Hepatocyte (in vitro differentiated cells): ENCODE measurements around the gene DCAF4. TPM values are rescaled to one million over a fixed set of nuclear protein-coding genes. Genes with fewer than 3 reads are reported as not detected.

Experiments used
- DNase-seq: peaks from one replicate; pipeline ENCODE4 v3.0.0-alpha.2; 2016; ENCODE audit warnings: low spot score
- H2AFZ ChIP-seq: fragments of 200-600 bp; sonication (generic); 2 replicates; pipeline ENCODE4 v1.6.0; 2016; ENCODE audit warnings: antibody characterized with exemption, mild to moderate bottlenecking
- H3K27ac ChIP-seq: fragments of 200-600 bp; sonication (generic); 2 replicates; pipeline ENCODE4 v1.5.1; 2016; ENCODE audit warnings: mild to moderate bottlenecking
- H3K27me3 ChIP-seq: fragments of 200-600 bp; sonication (generic); 2 replicates; pipeline ENCODE4 v1.6.1; 2016
- H3K36me3 ChIP-seq: fragments of 200-600 bp; sonication (generic); replicated peaks from 2 replicates; pipeline ENCODE4 v1.5.1; 2016; ENCODE audit warnings: low read depth; ENCODE audit not compliant: insufficient read depth
- H3K4me1 ChIP-seq: fragments of 200-600 bp; sonication (generic); 2 replicates; pipeline ENCODE4 v1.5.1; 2016; ENCODE audit warnings: mild to moderate bottlenecking, moderate library complexity; ENCODE audit not compliant: insufficient read depth
- H3K4me2 ChIP-seq: fragments of 200-600 bp; sonication (generic); 2 replicates; pipeline ENCODE4 v1.6.0; 2016
- H3K4me3 ChIP-seq: fragments of 200-600 bp; sonication (generic); 2 replicates; pipeline ENCODE4 v1.5.1; 2016; ENCODE audit warnings: mild to moderate bottlenecking
- H3K79me2 ChIP-seq: fragments of 200-600 bp; sonication (generic); 2 replicates; pipeline ENCODE4 v1.6.0; 2017; ENCODE audit warnings: mild to moderate bottlenecking
- H3K9me2 ChIP-seq: fragments of 200-600 bp; sonication (generic); replicated peaks from 2 replicates; pipeline ENCODE4 v1.6.0; 2017; ENCODE audit warnings: mild to moderate bottlenecking; ENCODE audit not compliant: insufficient read depth
- H3K9me3 ChIP-seq: fragments of 200-600 bp; sonication (generic); 2 replicates; pipeline ENCODE4 v1.5.1; 2016; ENCODE audit warnings: low read depth, mild to moderate bottlenecking
- H4K20me1 ChIP-seq: fragments of 200-600 bp; sonication (generic); 2 replicates; pipeline ENCODE4 v1.6.0; 2016; ENCODE audit warnings: mild to moderate bottlenecking; ENCODE audit not compliant: insufficient read depth, poor library complexity, severe bottlenecking
- EZH2 ChIP-seq: fragments of 200-600 bp; sonication (generic); IDR thresholded peaks from 2 replicates; pipeline ENCODE4 v1.6.1; 2016; ENCODE audit warnings: antibody characterized with exemption, mild to moderate bottlenecking, borderline replicate concordance
- EZH2phosphoT487 ChIP-seq: fragments of 200-600 bp; sonication (generic); IDR thresholded peaks from one replicate; pipeline ENCODE4 v1.6.1; 2018; ENCODE audit warnings: antibody characterized with exemption, mild to moderate bottlenecking, low read depth, moderate library complexity; ENCODE audit not compliant: unreplicated experiment, severe bottlenecking
- WGBS: methylation state at CpG from one replicate; pipeline ENCODE4 v1.1.6; 2016; ENCODE audit warnings: low lambda C conversion rate; ENCODE audit errors: missing lambda C conversion rate; 5-methylcytosine and 5-hydroxymethylcytosine counted together
- polyA plus RNA-seq: library from polyadenylated mRNA; unstranded; fragments of >200 nt; fragmentation: Nextera tagmentation; extraction: Ambion mirVana; gene quantifications from 2 replicates; pipeline ENCODE4 v1.2.1, GENCODE V29; 2016
- total RNA-seq: library from RNA; depleted of rRNA; stranded (reverse); fragments of >200 nt; gene quantifications from 2 replicates; pipeline ENCODE4 v1.2.3, GENCODE V29; 2014
- TF ChIP-seq, protein P1 (sequence below): fragments of 200-600 bp; sonication (generic); IDR thresholded peaks from 2 replicates; pipeline ENCODE4 v1.5.1; 2016; ENCODE audit warnings: antibody characterized with exemption, mild to moderate bottlenecking; ENCODE audit not compliant: poor library complexity

Gene DCAF4
- total and polyA plus RNA-seq, 2 experiments from 2014 or later: 8.5 to 21.6 TPM

DNA sequence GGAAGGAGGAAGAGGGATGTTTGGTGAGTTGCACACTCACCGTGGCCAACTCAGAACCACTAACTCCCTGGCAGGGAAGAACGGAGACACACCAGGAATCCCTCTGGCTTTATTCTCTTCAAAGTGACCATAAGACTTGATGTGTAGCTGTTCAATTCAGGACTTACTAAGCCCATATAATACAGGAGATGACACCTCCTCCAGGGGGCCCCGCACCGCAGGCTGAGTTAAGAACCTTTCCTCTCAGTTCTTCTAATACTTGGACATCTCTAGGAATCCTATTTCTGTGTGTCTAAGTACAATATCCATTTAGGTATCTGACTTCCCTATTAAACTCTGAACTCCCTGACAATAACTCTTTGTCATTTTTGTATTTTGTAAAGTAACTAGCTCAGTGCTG, 49.5 kb downstream of the DCAF4 start:
- Histone ChIP-seq H3K9me2 (no peaks in the 10 kb centered on the region), H2AFZ (no peak overlapping the region), H3K4me2 (no peak overlapping the region), H3K27me3 (no peaks in the 10 kb centered on the region), H3K36me3 (no peaks in the 10 kb centered on the region), H4K20me1 (no peaks in the 10 kb centered on the region), H3K9me3 (no peaks in the 10 kb centered on the region), H3K4me3 (no peak overlapping the region), H3K79me2 (no peaks in the 10 kb centered on the region), H3K27ac (no peak overlapping the region), H3K4me1 (no peaks in the 10 kb centered on the region)
- WGBS: 91% methylated on average over 4 of the region's 4 CpGs
- no peak for TF ChIP-seq EZH2phosphoT487
- TF ChIP-seq, protein P1, sequence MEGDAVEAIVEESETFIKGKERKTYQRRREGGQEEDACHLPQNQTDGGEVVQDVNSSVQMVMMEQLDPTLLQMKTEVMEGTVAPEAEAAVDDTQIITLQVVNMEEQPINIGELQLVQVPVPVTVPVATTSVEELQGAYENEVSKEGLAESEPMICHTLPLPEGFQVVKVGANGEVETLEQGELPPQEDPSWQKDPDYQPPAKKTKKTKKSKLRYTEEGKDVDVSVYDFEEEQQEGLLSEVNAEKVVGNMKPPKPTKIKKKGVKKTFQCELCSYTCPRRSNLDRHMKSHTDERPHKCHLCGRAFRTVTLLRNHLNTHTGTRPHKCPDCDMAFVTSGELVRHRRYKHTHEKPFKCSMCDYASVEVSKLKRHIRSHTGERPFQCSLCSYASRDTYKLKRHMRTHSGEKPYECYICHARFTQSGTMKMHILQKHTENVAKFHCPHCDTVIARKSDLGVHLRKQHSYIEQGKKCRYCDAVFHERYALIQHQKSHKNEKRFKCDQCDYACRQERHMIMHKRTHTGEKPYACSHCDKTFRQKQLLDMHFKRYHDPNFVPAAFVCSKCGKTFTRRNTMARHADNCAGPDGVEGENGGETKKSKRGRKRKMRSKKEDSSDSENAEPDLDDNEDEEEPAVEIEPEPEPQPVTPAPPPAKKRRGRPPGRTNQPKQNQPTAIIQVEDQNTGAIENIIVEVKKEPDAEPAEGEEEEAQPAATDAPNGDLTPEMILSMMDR: no peak
- TF ChIP-seq EZH2: no peak
- no peak for DNase-seq

DNA sequence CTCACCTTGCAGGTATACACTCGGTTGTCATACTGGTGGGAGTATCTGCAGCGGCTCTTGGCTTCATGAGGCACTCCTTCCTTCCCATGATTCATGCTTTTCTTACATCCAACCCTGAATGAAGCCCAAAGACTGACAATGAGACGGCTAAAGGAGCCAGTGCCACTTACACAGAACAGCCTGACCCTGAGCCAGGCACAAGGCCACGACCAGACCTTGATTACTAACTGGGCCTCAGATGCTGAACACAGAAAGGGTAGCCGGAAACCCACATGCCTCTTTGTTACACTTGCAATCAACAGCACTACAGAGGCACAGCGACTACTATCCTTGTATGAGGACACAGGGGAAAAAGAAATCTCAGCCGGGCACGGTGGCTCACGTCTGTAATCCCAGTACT, 52.6 kb downstream of the DCAF4 start:
- TF ChIP-seq EZH2 (no peak), EZH2phosphoT487 (no peak)
- TF ChIP-seq, protein P1: no peak
- no peaks in the 10 kb centered on the region for H3K9me3 ChIP-seq
- no peaks in the 10 kb centered on the region for H3K79me2 ChIP-seq
- DNase-seq: no peak
- H3K27ac ChIP-seq: no peak overlapping the region
- no peaks in the 10 kb centered on the region for H3K4me1 ChIP-seq
- H3K9me2 ChIP-seq: no peaks in the 10 kb centered on the region
- no peak overlapping the region for H3K4me2 ChIP-seq
- no peaks in the 10 kb centered on the region for H3K36me3 ChIP-seq
- no peak overlapping the region for H3K4me3 ChIP-seq
- H4K20me1 ChIP-seq: no peaks in the 10 kb centered on the region
- WGBS: 97% methylated on average over 9 of the region's 9 CpGs
- H2AFZ ChIP-seq: no peak overlapping the region
- H3K27me3 ChIP-seq: no peaks in the 10 kb centered on the region

DNA sequence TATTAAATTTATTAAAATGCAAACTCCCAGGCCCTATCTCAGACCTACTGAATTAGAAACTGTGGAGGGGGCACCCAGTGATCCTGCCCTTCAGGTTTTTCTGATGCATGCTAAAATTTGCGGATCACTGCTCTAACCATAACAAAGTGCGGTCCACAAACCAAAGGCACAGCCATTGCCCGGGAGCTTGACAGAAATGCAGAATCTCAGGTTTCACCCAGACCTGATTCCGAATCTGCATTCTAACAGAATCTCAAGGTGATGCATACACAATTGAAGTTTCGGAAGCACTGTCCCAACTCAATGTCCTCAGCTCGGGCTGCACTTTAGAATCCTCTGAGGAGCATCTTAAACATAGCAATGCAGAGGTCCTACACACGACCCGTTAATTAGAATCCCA, 54.6 kb downstream of the DCAF4 start:
- 95% methylated on average over 8 of the region's 8 CpGs for WGBS
- TF ChIP-seq, protein P1: no peak
- TF ChIP-seq EZH2phosphoT487: no peak
- no peak for TF ChIP-seq EZH2
- H2AFZ ChIP-seq: no peak overlapping the region

DNA sequence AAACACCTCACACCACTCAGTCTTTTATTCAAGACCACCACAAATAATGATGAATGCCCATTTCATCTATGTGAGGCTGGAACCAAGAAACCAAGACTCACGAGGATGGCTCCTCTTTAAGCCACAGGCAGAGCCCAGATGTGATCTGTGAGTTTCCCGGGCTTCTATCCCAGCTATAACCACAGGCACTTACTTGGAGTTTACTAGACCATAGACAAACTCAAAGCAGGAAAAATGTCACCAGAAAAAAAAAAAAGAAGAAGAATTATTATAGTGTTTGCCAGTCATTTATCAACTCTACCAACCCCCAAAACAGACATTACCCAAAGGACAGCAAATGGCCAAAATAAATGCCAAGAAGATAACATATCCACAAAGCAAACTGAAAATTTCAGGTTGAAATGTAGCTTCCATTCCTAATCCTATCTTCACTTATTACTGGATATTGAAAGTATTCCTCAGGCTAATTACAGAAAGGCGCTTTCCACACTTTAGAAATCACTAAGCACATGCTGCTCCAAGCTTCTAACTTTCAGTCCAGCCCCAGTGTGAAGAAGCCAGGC, 56.0 kb downstream of the DCAF4 start:
- no peaks in the 10 kb centered on the region for H3K36me3 ChIP-seq
- H3K4me1 ChIP-seq: no peaks in the 10 kb centered on the region
- no peak for TF ChIP-seq EZH2
- TF ChIP-seq, protein P1: no peak
- no peak for TF ChIP-seq EZH2phosphoT487
- 86% methylated on average over 3 of the region's 3 CpGs for WGBS
- H3K27me3 ChIP-seq: no peaks in the 10 kb centered on the region
- no peaks in the 10 kb centered on the region for H3K9me3 ChIP-seq
- H3K4me2 ChIP-seq: no peak overlapping the region
- no peaks in the 10 kb centered on the region for H3K9me2 ChIP-seq
- no peak overlapping the region for H2AFZ ChIP-seq
- no peak overlapping the region for H3K27ac ChIP-seq
- no peak overlapping the region for H3K4me3 ChIP-seq
- H4K20me1 ChIP-seq: no peaks in the 10 kb centered on the region
- H3K79me2 ChIP-seq: no peaks in the 10 kb centered on the region
- DNase-seq: no peak

More for the DNA sequence above, 54.6 kb downstream of the DCAF4 start:
- H3K27ac ChIP-seq: no peak overlapping the region
- H3K9me3 ChIP-seq: no peaks in the 10 kb centered on the region
- no peaks in the 10 kb centered on the region for H3K9me2 ChIP-seq
- H3K4me2 ChIP-seq: no peak overlapping the region
- H3K27me3 ChIP-seq: no peaks in the 10 kb centered on the region
- H3K36me3 ChIP-seq: no peaks in the 10 kb centered on the region
- H4K20me1 ChIP-seq: no peaks in the 10 kb centered on the region
- H3K79me2 ChIP-seq: no peaks in the 10 kb centered on the region
- no peak overlapping the region for H3K4me3 ChIP-seq
- no peak for DNase-seq
- no peaks in the 10 kb centered on the region for H3K4me1 ChIP-seq
